ENCODE data around the gene MECP2.
"Not testable (repeated sequence)": the region's sequence is repeated elsewhere in the genome, so short reads cannot be mapped to it uniquely, and the experiment has no call there.

MECP2 gene

DNA sequence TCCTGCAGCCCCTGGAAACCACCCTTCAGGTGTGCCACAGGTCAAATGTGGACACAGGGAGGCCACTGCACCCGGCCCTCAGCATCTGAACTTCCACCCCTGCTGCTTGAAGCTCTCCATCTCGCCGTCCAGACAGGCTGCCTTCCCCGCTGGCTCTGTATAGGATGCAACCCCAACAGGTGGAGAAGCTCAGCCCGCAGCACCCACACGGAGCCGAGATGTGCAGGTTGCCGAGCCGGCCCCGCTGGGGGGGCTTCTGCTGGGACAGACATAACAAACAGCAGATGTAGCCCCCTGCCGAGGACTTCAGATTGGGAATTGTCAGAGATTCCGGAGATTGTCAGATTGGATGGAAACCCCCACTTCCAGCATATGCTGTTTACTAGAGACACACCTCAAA, 104.4 kb downstream of the MECP2 start:
- no peaks in the 10 kb centered on the region for H3K9me3 Mint-ChIP-seq
- H3K36me3 Mint-ChIP-seq, result no peaks in the 10 kb centered on the region
- H3K4me3 Mint-ChIP-seq, result no peak overlapping the region
- H3K27me3 Mint-ChIP-seq, result no peaks in the 10 kb centered on the region
- peaks cover 8% of the 10 kb centered on the region for H3K4me1 Mint-ChIP-seq
- no peak for ATAC-seq
- H3K27ac Mint-ChIP-seq, result peak overlapping the region; percentile 32

DNA sequence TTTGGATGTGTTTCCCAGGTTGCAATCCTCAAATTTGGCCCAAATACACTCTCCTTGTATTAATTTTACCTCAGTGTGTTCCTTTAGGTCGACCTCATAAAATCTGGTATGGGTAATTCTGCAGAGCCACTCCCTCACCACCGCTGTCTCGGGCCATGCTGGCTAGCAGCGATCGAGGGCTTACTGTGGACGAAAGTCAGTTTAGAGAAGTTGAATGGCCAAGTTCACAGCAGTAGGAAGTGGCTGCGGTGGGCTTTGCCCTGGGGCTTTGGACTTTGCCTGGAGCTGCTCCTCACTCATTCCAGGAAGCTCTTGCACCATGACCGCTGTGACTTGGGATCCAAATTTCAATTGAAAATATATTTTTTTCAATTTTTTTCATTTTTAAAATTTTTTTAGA, 105.3 kb downstream of the MECP2 start:
- no peak for ATAC-seq
- no peaks in the 10 kb centered on the region for H3K36me3 Mint-ChIP-seq
- no peaks in the 10 kb centered on the region for H3K9me3 Mint-ChIP-seq
- no peak overlapping the region for H3K4me3 Mint-ChIP-seq
- no peak overlapping the region for H3K27ac Mint-ChIP-seq
- no peaks in the 10 kb centered on the region for H3K27me3 Mint-ChIP-seq
- H3K4me1 Mint-ChIP-seq, result peaks cover 8% of the 10 kb centered on the region

DNA sequence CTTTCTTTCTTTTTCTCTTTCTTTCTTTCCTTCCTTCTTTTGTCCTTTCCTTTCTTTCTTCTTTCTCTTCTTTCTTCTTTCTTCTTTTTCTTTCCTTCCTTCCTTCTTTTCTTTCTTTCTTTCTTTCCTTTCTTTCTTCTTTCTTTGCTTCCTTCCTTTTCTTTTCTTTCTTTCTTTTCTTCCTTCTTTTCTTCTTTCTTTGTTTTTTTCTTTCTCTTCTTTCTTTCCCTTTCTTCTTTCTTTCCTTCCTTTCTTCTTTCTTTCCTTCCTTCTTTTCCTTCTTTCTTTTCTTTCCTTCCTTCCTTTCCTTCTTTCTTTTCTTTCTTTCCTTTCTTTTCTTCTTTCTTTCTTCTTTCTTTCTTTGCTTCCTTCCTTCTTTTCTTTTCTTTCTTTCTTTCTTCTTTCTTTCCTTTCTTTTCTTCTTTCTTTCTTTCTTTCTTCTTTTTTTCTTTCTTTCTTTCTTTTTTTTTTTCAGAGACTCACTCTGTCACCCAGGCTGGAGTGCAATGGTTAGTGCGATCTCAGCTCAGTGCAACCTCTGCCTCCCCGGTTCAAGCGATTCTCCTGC, 106.4 kb downstream of the MECP2 start:
- H3K27me3 Mint-ChIP-seq, result no peaks in the 10 kb centered on the region
- peaks cover 8% of the 10 kb centered on the region for H3K4me1 Mint-ChIP-seq
- H3K27ac Mint-ChIP-seq, result peak overlapping the region; percentile 58
- H3K4me3 Mint-ChIP-seq, result no peak overlapping the region
- ATAC-seq, result no peak
- H3K36me3 Mint-ChIP-seq, result no peaks in the 10 kb centered on the region
- no peaks in the 10 kb centered on the region for H3K9me3 Mint-ChIP-seq

DNA sequence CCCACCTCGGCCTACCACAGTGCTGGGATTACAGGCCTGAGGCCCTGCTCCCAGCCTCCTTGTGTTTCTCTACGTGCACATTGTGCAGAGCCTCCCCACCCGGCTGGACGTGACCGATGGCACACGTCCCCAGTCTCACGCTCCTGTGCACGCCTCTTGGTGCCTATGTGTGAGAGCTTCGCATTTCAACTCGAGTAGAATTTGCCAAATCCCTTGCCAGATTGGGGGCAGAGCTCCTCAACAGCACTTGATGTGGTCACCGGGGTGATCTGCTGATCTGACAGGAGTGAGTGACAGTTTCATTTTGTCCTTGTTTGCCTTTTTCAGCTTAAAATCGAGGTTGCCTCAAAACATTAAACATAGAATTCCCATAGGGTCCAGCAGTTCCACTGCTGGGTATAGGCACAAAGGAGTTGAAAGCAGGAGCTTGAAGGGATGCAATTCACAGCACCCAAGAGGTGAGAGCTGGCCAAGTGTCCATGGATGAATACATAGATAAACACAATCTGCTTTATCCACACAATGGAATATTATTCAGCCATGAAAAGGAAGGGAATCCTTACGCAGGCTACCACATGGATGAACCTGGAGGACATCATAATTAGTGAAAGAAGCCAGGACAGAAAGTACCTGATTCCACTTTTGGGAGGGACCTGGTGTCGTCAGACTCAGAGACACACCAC, 107.4 kb downstream of the MECP2 start:
- no peak overlapping the region for H3K27ac Mint-ChIP-seq
- peaks cover 15% of the 10 kb centered on the region for H3K4me1 Mint-ChIP-seq
- H3K36me3 Mint-ChIP-seq, result no peaks in the 10 kb centered on the region
- no peak overlapping the region for H3K4me3 Mint-ChIP-seq
- ATAC-seq, result no peak
- H3K9me3 Mint-ChIP-seq, result no peaks in the 10 kb centered on the region
- no peaks in the 10 kb centered on the region for H3K27me3 Mint-ChIP-seq

DNA sequence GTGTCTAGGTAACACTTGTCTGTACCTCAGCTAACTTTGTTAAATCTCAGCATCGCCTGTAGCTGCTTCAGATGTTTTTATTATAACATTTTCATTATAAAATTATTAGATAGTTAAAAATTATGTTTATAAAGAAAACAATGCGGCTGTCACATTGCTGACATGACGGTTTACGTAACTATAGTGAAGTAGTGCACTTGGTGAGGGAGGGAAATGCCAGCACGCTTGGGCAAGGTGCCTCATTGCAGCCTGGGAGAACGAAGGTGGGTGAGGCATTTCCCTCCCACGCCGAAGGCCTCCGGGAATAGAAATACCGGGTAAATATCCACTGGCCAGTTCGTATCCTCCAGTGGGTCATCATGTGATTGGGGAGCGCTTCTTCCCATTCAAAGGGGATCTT, 109.0 kb downstream of the MECP2 start:
- Mint-ChIP-seq H3K36me3 (no peaks in the 10 kb centered on the region), H3K27ac (no peak overlapping the region), H3K4me1 (peaks cover 26% of the 10 kb centered on the region), H3K9me3 (no peaks in the 10 kb centered on the region), H3K27me3 (no peaks in the 10 kb centered on the region), H3K4me3 (no peak overlapping the region)
- ATAC-seq, result no peak

DNA sequence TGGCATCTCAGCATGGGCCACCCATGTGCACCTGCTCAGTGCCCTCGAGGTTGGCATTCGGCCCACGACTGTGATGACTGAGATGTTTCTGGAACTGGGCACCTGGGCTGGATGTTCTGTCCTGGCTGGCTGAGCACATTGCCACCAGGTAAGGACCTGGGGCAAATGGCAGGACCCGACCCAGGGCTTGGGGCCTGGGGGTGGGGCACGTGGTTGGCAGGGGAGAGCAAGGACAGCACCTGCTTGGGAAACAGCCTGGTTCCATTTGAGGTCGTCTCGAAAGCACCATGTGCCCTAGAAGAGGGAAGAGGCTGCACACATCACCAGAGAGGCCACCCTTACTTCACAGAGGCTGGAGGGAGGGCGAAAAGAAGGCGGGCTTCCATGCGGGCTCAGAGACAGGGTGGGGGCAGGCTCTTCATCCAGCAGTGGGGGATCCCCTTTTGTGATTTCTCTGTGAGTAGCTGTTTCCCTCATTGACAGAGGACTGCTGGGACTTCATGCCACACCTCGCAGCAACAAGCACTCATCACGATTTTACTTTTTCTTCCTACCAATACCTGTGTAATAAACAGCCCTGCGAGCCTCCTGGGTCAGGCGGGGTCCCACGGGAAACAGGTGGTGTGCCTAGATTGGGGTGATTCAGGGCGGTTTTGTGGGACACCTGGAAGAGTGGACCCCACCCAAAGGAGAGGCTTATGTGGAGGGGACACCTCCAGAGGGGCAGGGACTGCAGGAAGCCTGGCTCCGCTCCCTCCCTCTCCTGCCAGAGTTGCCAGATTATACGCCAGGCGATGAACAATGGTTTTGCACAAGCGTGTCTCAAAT, 113.0 kb downstream of the MECP2 start:
- H3K4me3 Mint-ChIP-seq, result peak overlapping the region; percentile 62
- H3K4me1 Mint-ChIP-seq, result peaks cover 47% of the 10 kb centered on the region
- H3K27me3 Mint-ChIP-seq, result no peaks in the 10 kb centered on the region
- no peaks in the 10 kb centered on the region for H3K9me3 Mint-ChIP-seq
- peak overlapping the region; percentile 88 for H3K27ac Mint-ChIP-seq
- ATAC-seq, result peak; percentile 71
- no peaks in the 10 kb centered on the region for H3K36me3 Mint-ChIP-seq

DNA sequence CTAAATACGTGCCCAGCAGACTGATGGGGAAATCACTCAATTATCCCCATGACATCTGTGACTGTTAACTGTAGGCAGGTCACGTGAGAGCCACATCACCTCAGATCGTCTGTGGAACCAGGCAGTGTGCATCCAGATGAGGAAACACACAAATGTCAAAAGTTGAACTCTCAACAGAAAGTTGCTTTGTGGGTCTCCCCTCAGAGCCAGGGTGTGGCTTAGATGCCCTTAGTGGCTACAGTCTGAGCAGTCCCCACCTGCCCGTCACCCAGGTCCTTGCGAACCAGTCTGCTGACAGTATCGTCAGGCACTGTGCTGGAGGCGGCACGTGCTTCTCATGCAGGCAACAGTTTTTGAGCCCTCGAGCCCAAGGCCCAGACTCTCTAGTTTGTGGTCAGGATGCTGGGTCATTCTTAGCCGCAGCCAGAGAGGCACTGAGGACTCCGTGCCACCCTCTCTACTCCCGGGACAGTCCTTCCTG, 114.2 kb downstream of the MECP2 start:
- peak; percentile 69 for ATAC-seq
- H3K4me1 Mint-ChIP-seq, result peaks cover 47% of the 10 kb centered on the region
- no peaks in the 10 kb centered on the region for H3K27me3 Mint-ChIP-seq
- H3K9me3 Mint-ChIP-seq, result no peaks in the 10 kb centered on the region
- no peaks in the 10 kb centered on the region for H3K36me3 Mint-ChIP-seq
- peak overlapping the region; percentile 88 for H3K27ac Mint-ChIP-seq
- H3K4me3 Mint-ChIP-seq, result no peak overlapping the region

DNA sequence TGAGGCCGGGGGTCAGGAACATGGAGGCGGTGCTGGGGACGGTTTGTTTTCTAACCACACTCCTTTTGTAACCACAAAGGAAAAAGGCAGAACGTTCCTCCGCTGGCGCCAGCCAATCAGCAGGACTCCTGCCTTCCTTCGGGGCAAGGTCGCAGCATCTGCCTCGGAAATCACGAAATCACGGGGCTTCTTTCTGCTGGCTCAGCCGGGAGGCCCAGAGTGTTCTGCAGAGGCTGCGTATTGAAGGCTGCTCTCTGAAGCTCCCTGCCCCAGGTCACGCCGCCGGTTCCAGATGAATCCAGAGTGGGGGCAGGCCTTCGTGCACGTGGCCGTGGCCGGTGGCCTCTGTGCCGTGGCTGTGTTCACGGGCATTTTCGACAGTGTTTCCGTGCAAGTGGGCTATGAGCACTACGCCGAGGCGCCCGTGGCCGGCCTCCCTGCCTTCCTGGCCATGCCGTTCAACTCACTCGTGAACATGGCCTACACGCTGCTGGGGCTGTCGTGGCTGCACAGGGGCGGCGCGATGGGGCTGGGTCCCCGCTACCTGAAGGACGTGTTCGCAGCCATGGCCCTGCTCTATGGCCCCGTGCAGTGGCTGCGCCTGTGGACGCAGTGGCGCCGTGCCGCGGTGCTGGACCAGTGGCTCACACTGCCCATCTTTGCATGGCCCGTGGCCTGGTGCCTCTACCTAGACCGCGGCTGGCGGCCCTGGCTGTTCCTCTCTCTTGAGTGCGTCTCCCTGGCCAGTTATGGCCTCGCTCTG, 115.6 kb downstream of the MECP2 start:
- H3K4me3 Mint-ChIP-seq, result peak overlapping the region; percentile 50
- no peaks in the 10 kb centered on the region for H3K36me3 Mint-ChIP-seq
- no peaks in the 10 kb centered on the region for H3K27me3 Mint-ChIP-seq
- H3K27ac Mint-ChIP-seq, result peak overlapping the region; percentile 88
- peaks cover 47% of the 10 kb centered on the region for H3K4me1 Mint-ChIP-seq
- peak; percentile 14 for ATAC-seq
- H3K9me3 Mint-ChIP-seq, result no peaks in the 10 kb centered on the region

DNA sequence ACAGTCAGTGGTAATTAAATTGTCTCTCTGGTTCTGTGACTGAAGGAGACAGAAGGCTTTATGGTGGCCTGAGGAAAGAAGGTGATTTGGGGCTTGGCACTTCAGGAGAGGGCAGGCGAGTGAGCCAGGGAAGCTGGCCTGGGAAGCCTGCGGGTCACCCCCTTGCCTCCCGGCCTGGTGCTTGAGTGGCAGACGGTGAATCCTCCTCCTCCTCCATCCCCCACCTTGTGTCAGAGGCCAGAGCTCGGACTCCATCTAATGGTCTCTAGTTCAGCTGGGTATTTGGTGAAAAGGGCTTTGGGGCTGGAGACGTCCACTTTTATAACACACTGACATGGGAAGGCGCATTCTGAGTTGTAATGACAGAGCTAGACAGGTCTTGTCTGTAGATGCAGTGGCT, 116.3 kb downstream of the MECP2 start:
- H3K9me3 Mint-ChIP-seq, result no peaks in the 10 kb centered on the region
- no peaks in the 10 kb centered on the region for H3K36me3 Mint-ChIP-seq
- H3K4me3 Mint-ChIP-seq, result peak overlapping the region; percentile 50
- ATAC-seq, result no peak
- H3K27ac Mint-ChIP-seq, result peak overlapping the region; percentile 88
- H3K4me1 Mint-ChIP-seq, result peaks cover 47% of the 10 kb centered on the region
- no peaks in the 10 kb centered on the region for H3K27me3 Mint-ChIP-seq

DNA sequence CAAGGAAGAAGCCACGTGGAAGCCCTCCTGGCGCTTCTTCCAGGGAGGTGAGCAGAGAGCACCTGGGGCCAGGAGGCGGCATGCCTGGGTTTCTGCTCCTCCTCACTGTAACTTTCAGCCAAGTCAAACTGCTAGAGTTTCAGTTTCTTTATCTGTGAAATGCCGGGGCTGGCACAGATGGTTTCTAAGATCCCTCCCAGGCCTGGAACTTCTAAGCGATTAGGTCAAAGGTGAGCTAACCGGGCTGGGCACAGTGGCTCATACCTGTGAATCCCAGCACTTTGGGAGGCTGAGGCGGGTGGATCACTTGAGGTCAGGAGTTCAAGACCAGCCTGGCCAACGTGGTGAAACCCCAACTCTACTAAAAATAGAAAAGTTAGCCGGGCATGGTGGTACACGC, 117.1 kb downstream of the MECP2 start:
- H3K27me3 Mint-ChIP-seq, H3K9me3 Mint-ChIP-seq, H3K36me3 Mint-ChIP-seq: not testable (repeated sequence)
- Mint-ChIP-seq H3K4me3 (peak overlapping the region; percentile 67), H3K4me1 (peaks cover 43% of the 10 kb centered on the region), H3K27ac (peak overlapping the region; percentile 88)
- peak; percentile 69 for ATAC-seq

DNA sequence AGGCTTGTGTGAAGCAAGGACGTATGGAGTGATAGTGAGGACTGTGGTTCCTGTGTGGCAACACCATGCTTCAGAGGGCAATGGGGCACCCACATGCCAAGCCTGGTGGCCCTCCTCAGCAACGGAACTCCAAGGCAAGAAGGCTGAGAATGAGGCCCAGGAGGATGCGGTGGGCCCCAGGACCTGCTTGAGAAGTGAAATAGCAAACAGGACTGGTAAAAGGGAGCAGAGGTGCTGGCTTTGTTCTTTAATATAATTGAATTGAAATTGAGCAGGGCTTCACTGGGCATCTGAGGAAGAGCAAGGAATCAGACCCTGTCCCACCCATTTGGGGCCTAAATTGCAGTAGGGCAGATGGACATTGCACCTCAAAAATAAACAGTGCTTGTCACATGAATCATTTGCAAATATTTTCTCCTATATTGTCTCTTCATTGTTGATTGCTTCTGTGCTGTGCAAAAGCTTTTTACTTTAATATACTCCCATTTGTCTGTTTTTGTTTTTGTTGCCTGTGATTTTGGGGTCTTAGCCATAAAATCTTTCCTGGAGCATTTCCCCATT, 122.7 kb downstream of the MECP2 start:
- no peaks in the 10 kb centered on the region for H3K27me3 Mint-ChIP-seq
- peak overlapping the region; percentile 89 for H3K27ac Mint-ChIP-seq
- H3K4me3 Mint-ChIP-seq, result no peak overlapping the region
- peaks cover 19% of the 10 kb centered on the region for H3K4me1 Mint-ChIP-seq
- no peaks in the 10 kb centered on the region for H3K9me3 Mint-ChIP-seq
- peaks cover 10% of the 10 kb centered on the region for H3K36me3 Mint-ChIP-seq
- ATAC-seq, result no peak

DNA sequence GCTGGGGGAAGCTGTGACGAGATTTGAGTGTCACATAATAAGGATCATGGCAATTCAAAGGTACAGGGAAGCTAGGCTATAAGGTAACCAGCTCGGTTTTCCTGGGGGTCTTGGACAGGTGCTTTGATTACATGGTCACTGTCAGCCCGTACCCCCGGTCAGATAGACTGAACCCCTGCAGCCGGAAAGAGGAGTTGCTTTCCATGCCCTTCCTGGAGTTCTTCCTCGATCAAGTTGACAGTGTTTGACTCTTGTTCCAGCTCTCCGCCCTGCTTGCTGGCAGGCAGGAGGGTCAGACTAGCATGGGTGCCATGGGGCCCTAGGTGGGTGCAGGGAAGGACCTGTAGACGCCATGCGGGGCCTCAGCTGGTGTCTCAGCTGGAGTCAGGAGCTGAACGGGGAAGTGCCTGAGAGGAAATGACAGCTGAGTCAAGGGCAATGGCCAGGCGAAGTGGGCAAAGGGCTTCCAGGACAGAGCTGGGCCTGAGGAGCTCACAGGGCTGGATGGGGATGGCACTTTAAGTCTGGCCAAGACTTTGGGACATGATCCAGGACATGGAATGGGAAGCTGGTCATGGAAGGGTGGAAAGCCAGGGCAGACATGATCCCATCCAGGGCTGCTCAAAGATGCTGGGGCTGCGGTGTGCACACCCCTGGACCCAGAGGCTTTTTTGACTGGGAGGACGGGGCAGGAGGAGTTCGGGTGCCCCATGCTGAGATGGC, 123.4 kb downstream of the MECP2 start:
- ATAC-seq, result no peak
- H3K36me3 Mint-ChIP-seq, result peaks cover 16% of the 10 kb centered on the region
- peak overlapping the region; percentile 89 for H3K27ac Mint-ChIP-seq
- H3K4me3 Mint-ChIP-seq, result peak overlapping the region; percentile 85
- H3K4me1 Mint-ChIP-seq, result peaks cover 26% of the 10 kb centered on the region
- H3K9me3 Mint-ChIP-seq, result no peaks in the 10 kb centered on the region
- H3K27me3 Mint-ChIP-seq, result no peaks in the 10 kb centered on the region

DNA sequence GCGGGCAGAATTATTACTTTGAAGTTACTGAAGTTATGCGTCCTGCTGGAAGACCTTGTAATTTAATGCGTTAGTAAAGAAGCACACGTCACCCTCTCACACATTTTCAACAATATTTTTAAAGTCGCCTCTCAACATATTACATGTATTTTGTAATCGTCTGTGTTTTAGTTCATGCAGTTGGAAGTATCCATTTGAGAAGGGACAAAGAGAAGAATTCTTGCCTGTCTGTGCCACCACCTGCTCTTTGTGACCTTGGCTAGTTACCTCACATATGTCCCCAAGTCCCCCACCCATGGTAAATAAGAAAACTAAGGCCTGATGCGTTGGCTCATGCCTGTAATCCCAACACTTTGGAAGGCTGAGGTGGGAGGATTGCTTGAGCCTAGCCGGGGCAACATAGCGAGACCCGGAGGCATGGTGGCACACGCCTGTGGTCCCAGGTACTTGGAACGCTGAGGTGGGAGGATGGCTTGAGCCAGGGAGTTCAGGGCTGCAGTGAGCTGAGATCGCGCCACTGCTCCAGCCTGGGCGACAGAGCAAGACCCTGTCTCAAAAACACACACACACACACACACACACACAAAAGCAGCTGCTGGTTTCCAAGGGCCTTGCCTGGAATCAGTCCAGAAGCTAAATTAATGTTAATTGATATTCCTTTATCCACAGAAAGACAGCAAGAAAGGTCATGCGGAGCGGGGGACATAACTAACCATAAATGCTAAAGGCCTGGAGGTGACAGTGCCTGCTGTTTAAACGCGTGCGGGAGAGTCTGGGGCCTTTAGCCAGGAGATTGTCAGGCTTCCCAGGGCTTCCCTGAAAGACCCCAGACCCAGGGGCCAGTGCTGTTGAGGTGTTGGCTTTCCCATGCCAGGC, 124.2 kb downstream of the MECP2 start:
- no peaks in the 10 kb centered on the region for H3K9me3 Mint-ChIP-seq
- ATAC-seq, result no peak
- peaks cover 16% of the 10 kb centered on the region for H3K36me3 Mint-ChIP-seq
- peaks cover 32% of the 10 kb centered on the region for H3K4me1 Mint-ChIP-seq
- no peaks in the 10 kb centered on the region for H3K27me3 Mint-ChIP-seq
- H3K4me3 Mint-ChIP-seq, result peak overlapping the region; percentile 85
- H3K27ac Mint-ChIP-seq, result peak overlapping the region; percentile 89
